LNCAP (cell line): Measurements from ENCODE around the gene CUBN.

Source experiments
- CTCF ChIP-seq: fragments of 450-650 bp; IDR thresholded peaks from 2 replicates; pipeline ENCODE4 v1.5.1; 2017; ENCODE audit warnings: mild to moderate bottlenecking

Gene CUBN

GRCh38 chr10:16854623-16855022, 275.0 kb downstream of the CUBN start:
- TF ChIP-seq CTCF = no peak

- TF ChIP-seq CTCF = no peak
These were observed 275.8 kb downstream of the CUBN start for GRCh38 chr10:16853809-16854208.

GRCh38 chr10:16853201-16853600, 276.4 kb downstream of the CUBN start:
- peak; percentile 56; the same call in 1 of the 2 replicates for TF ChIP-seq CTCF

- TF ChIP-seq CTCF = no peak
These were observed 277.0 kb downstream of the CUBN start for GRCh38 chr10:16852624-16853023.

- no peak for TF ChIP-seq CTCF
These were observed 281.0 kb downstream of the CUBN start for GRCh38 chr10:16848562-16849154.

GRCh38 chr10:16847644-16848043, 282.0 kb downstream of the CUBN start:
- no peak for TF ChIP-seq CTCF

GRCh38 chr10:16845248-16845647, 284.4 kb downstream of the CUBN start:
- no peak for TF ChIP-seq CTCF
